A204.1 (cell line): ENCODE results near the gene RPL29.

Source experiments
- FAIRE-seq: peaks from 2 replicates; lab custom pipeline; 2012; peaks lifted over from hg19 to GRCh38; lab: Jason Lieb, UNC

RPL29 gene

GRCh38 chr3:51982352-51982837, 13.3 kb downstream of the RPL29 start:
- no peak for FAIRE-seq

GRCh38 chr3:51980253-51980652, 15.4 kb downstream of the RPL29 start:
- no peak for FAIRE-seq

GRCh38 chr3:51978143-51978502, 17.6 kb downstream of the RPL29 start:
- no peak for FAIRE-seq

GRCh38 chr3:51977446-51978142, 18.1 kb downstream of the RPL29 start:
- no peak for FAIRE-seq

- FAIRE-seq = no peak
Measured at GRCh38 chr3:51975852-51976549, 19.7 kb downstream of the RPL29 start.

- FAIRE-seq = no peak
Measured at GRCh38 chr3:51974963-51975851, 20.5 kb downstream of the RPL29 start, which contains the start of gene ABHD14A. Gene ABHD14A, plus strand, starts transcription at chr3:51975064. Its CDS starts 72 bp downstream, at chr3:51975136.

- FAIRE-seq = no peak
Measured at GRCh38 chr3:51974277-51974962, 21.3 kb downstream of the RPL29 start.

GRCh38 chr3:51971350-51971749, 24.3 kb downstream of the RPL29 start:
- FAIRE-seq = no peak

GRCh38 chr3:51970606-51971300, 24.9 kb downstream of the RPL29 start:
- FAIRE-seq = no peak

- no peak for FAIRE-seq
Measured at GRCh38 chr3:51969841-51970240, 25.9 kb downstream of the RPL29 start.

- no peak for FAIRE-seq
Measured at GRCh38 chr3:51968883-51969678, 26.6 kb downstream of the RPL29 start.

- FAIRE-seq = no peak
Measured at GRCh38 chr3:51968170-51968775, 27.4 kb downstream of the RPL29 start.

GRCh38 chr3:51967384-51968169, 28.1 kb downstream of the RPL29 start, which contains the start of gene PCBP4:
Gene PCBP4, minus strand, starts transcription at chr3:51967454. Its CDS starts 6,214 bp downstream, at chr3:51961240.
- FAIRE-seq = no peak

GRCh38 chr3:51966922-51967383, 28.7 kb downstream of the RPL29 start:
- no peak for FAIRE-seq

GRCh38 chr3:51966486-51966885, 29.2 kb downstream of the RPL29 start:
- no peak for FAIRE-seq

GRCh38 chr3:51966016-51966415, 29.7 kb downstream of the RPL29 start:
- FAIRE-seq = no peak

GRCh38 chr3:51964521-51964920, 31.2 kb downstream of the RPL29 start:
- no peak for FAIRE-seq

- no peak for FAIRE-seq
Measured at GRCh38 chr3:51963951-51964451, 31.7 kb downstream of the RPL29 start.
